22Rv1 (cell line): ENCODE measurements around the gene SNX4.

ENCODE experiments used
- CTCF ChIP-seq: fragments of 450-650 bp; IDR thresholded peaks from 2 replicates; pipeline ENCODE4 v1.5.1; 2017; ENCODE audit warnings: mild to moderate bottlenecking
- ZFX ChIP-seq: fragments of 450-650 bp; IDR thresholded peaks from 2 replicates; pipeline ENCODE4 v1.6.1; 2017; ENCODE audit warnings: antibody characterized with exemption, borderline replicate concordance

- TF ChIP-seq CTCF (no peak), ZFX (no peak)
Observed at GRCh38 chr3:125478326-125478725, 41.7 kb downstream of the SNX4 start.
